NCI-H526 (cell line): ENCODE data around the gene COL13A1.

Source experiments
- DNase-seq, 2 experiments: peaks; one replicate each; lab custom pipeline; 2025; lab: John Stamatoyannopoulos, UW

Gene COL13A1

GRCh38 chr10:69819716-69820506 lies 18.2 kb downstream of the COL13A1 start:
- DNase-seq, result no peak

GRCh38 chr10:69820817-69821216 lies 19.1 kb downstream of the COL13A1 start:
- no peak for DNase-seq

- no peak for DNase-seq
Measured at GRCh38 chr10:69825604-69826003, 23.9 kb downstream of the COL13A1 start.

- DNase-seq, result no peak
Measured at GRCh38 chr10:69826094-69826493, 24.4 kb downstream of the COL13A1 start.

- no peak for DNase-seq
Measured at GRCh38 chr10:69826789-69827554, 25.3 kb downstream of the COL13A1 start.

- DNase-seq, result no peak
Measured at GRCh38 chr10:69828144-69828870, 26.6 kb downstream of the COL13A1 start.

- DNase-seq, result no peak
Measured at GRCh38 chr10:69829775-69830174, 28.1 kb downstream of the COL13A1 start.

- no peak for DNase-seq
Measured at GRCh38 chr10:69831231-69831855, 29.6 kb downstream of the COL13A1 start.

- no peak for DNase-seq
Measured at GRCh38 chr10:69835233-69835632, 33.5 kb downstream of the COL13A1 start.

GRCh38 chr10:69835875-69836730 lies 34.4 kb downstream of the COL13A1 start:
- peak in 1 of 2 experiments; percentile 55 for DNase-seq

GRCh38 chr10:69836731-69837030 lies 35.0 kb downstream of the COL13A1 start:
- no peak for DNase-seq

- DNase-seq, result no peak
Measured at GRCh38 chr10:69837261-69837660, 35.6 kb downstream of the COL13A1 start.

GRCh38 chr10:69838418-69838817 lies 36.7 kb downstream of the COL13A1 start:
- no peak for DNase-seq

GRCh38 chr10:69838853-69839252 lies 37.1 kb downstream of the COL13A1 start:
- no peak for DNase-seq

- DNase-seq, result no peak
Measured at GRCh38 chr10:69839696-69840345, 38.1 kb downstream of the COL13A1 start.

- DNase-seq, result no peak
Measured at GRCh38 chr10:69840773-69841172, 39.1 kb downstream of the COL13A1 start.

GRCh38 chr10:69842020-69842419 lies 40.3 kb downstream of the COL13A1 start:
- DNase-seq, result no peak

- DNase-seq, result no peak
Measured at GRCh38 chr10:69842882-69843281, 41.2 kb downstream of the COL13A1 start.

- DNase-seq, result no peak
Measured at GRCh38 chr10:69843923-69844322, 42.2 kb downstream of the COL13A1 start.

GRCh38 chr10:69844698-69845097 lies 43.0 kb downstream of the COL13A1 start:
- no peak for DNase-seq
